ENCODE measurements around the gene FIG4.
A peak's percentile ranks its signal among the peaks of the same experiment; 100 is the strongest.
"Not testable (repeated sequence)": the region's sequence is repeated elsewhere in the genome, so short reads cannot be mapped to it uniquely, and the experiment has no call there.

FIG4 gene

GRCh38 chr6:109736273-109737025 is 45.4 kb downstream of the FIG4 start:
- DNase-seq (ENCODE audit: insufficient read length) (no peak), FAIRE-seq (no peak)
- TF ChIP-seq POLR2A (IDR thresholded peaks at IDR 0.05; ENCODE audit: low read depth, low read length): no peak
- TF ChIP-seq POLR2AphosphoS5 (IDR thresholded peaks at IDR 0.05; ENCODE audit: low read depth, low read length): no peak
- TF ChIP-seq TAF1 (IDR thresholded peaks at IDR 0.05; ENCODE audit: borderline replicate concordance, low read depth, low read length): no peak

GRCh38 chr6:109738255-109738654 is 47.2 kb downstream of the FIG4 start:
- TF ChIP-seq TAF1 (IDR thresholded peaks at IDR 0.05; ENCODE audit: borderline replicate concordance, low read depth, low read length) (no peak), POLR2A (IDR thresholded peaks at IDR 0.05; ENCODE audit: low read depth, low read length) (no peak), POLR2AphosphoS5 (IDR thresholded peaks at IDR 0.05; ENCODE audit: low read depth, low read length) (no peak)
- FAIRE-seq: no peak
- no peak for DNase-seq (ENCODE audit: insufficient read length)

GRCh38 chr6:109738667-109739066 is 47.6 kb downstream of the FIG4 start:
- TF ChIP-seq POLR2A (IDR thresholded peaks at IDR 0.05; ENCODE audit: low read depth, low read length) (no peak), TAF1 (IDR thresholded peaks at IDR 0.05; ENCODE audit: borderline replicate concordance, low read depth, low read length) (no peak), POLR2AphosphoS5 (IDR thresholded peaks at IDR 0.05; ENCODE audit: low read depth, low read length) (no peak)
- FAIRE-seq (no peak), DNase-seq (ENCODE audit: insufficient read length) (no peak)

DNA sequence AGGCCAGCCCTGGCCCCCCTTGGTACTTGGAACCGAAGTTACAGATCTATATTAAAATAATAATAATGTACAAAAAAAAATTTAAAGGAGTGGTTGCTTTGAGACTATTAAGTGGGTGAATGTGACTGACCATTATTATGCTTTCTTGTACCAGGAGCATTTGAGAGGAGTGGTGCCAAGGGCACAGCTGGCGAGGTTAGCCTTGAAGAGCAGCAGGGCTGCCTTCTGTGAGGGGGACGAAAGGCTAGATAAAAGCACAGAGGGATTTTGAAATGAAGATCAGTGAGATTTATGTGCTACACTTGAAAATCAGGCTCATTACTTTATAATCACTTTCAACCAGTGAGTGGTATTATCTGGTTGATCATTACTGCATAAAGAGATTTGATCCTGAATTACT is 48.6 kb downstream of the FIG4 start:
- TF ChIP-seq TAF1 (IDR thresholded peaks at IDR 0.05; ENCODE audit: borderline replicate concordance, low read depth, low read length): no peak
- TF ChIP-seq POLR2AphosphoS5 (IDR thresholded peaks at IDR 0.05; ENCODE audit: low read depth, low read length): no peak
- FAIRE-seq: no peak
- no peak for DNase-seq (ENCODE audit: insufficient read length)

GRCh38 chr6:109740787-109741186 is 49.7 kb downstream of the FIG4 start:
- no peak for TF ChIP-seq TAF1 (IDR thresholded peaks at IDR 0.05; ENCODE audit: borderline replicate concordance, low read depth, low read length)
- no peak for TF ChIP-seq POLR2A (IDR thresholded peaks at IDR 0.05; ENCODE audit: low read depth, low read length)
- TF ChIP-seq POLR2AphosphoS5 (IDR thresholded peaks at IDR 0.05; ENCODE audit: low read depth, low read length): no peak
- FAIRE-seq (no peak), DNase-seq (ENCODE audit: insufficient read length) (no peak)

- no peak for TF ChIP-seq POLR2AphosphoS5 (IDR thresholded peaks at IDR 0.05; ENCODE audit: low read depth, low read length)
- DNase-seq (ENCODE audit: insufficient read length) (no peak), FAIRE-seq (no peak)
These were observed 52.6 kb downstream of the FIG4 start for GRCh38 chr6:109743739-109744138.

GRCh38 chr6:109744779-109745178 is 53.7 kb downstream of the FIG4 start:
- not testable (repeated sequence) for FAIRE-seq; DNase-seq (ENCODE audit: insufficient read length)

DNA sequence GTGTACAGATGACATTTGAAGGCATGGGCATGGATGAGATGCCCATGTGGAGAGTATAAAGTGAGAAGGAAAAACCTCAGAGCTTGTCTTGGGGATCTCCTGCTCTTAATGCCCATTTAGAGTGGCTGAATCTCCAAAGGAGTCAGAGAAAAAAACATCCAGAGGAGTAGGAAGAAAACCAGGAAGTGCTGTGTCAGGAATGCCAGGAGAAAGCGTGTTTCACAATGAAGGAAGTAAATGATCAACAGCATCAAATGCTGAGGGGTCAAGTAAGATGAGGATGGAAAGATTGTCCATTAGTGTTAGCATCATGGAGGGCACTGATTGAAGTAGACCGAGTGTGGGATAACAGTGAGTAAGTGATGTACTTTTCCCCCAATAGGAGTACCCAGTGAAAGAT is 56.1 kb downstream of the FIG4 start:
- TF ChIP-seq POLR2A (IDR thresholded peaks at IDR 0.05; ENCODE audit: low read depth, low read length) (no peak), POLR2AphosphoS5 (IDR thresholded peaks at IDR 0.05; ENCODE audit: low read depth, low read length) (no peak), TAF1 (IDR thresholded peaks at IDR 0.05; ENCODE audit: borderline replicate concordance, low read depth, low read length) (no peak)
- DNase-seq (ENCODE audit: insufficient read length): no peak
- FAIRE-seq: no peak

GRCh38 chr6:109759098-109759955 is 68.2 kb downstream of the FIG4 start:
- TF ChIP-seq POLR2AphosphoS5 (IDR thresholded peaks at IDR 0.05; ENCODE audit: low read depth, low read length): no peak
- no peak for TF ChIP-seq POLR2A (IDR thresholded peaks at IDR 0.05; ENCODE audit: low read depth, low read length)
- no peak for TF ChIP-seq TAF1 (IDR thresholded peaks at IDR 0.05; ENCODE audit: borderline replicate concordance, low read depth, low read length)
- FAIRE-seq (no peak), DNase-seq (ENCODE audit: insufficient read length) (no peak)

DNA sequence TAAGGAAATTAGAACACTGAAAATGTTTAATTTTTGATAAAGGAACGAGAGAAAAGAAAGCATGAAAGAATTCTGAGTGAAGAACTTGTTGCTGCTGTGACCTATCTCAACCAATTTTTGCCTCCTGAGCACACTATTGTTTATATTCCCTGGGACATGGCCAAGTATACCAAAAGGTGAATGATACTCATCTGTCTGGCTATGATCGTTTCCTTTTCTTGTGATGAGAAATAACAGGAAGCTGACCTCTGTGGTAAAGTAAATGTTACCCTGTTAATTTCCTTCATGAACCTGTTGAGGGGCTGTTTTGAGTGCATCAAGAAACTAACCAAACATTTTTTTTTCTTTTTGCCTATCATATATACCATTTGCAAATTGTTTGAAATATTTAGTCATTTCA is 69.1 kb downstream of the FIG4 start:
- FAIRE-seq (peak; percentile 61), DNase-seq (ENCODE audit: insufficient read length) (no peak)
- TF ChIP-seq POLR2A (IDR thresholded peaks at IDR 0.05; ENCODE audit: low read depth, low read length) (no peak), TAF1 (IDR thresholded peaks at IDR 0.05; ENCODE audit: borderline replicate concordance, low read depth, low read length) (no peak), POLR2AphosphoS5 (IDR thresholded peaks at IDR 0.05; ENCODE audit: low read depth, low read length) (no peak)

DNA sequence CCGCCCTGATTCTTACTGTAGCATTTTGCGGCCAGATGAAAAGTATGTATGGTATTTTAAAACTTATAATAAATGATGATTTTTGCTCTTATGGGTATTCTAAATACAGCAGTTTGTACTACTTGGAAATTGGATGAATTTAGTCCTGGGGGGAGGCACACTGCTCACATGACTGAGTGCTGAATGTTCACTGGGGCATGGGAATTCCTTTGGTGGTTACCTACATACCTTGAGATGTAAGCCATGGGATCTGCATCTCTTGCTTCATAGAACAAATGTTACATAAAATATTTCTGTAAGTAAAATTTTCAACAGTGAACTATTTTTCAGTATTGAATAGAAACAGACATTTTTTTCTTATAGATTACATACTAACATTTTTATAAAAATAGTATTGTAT is 71.1 kb downstream of the FIG4 start:
- no peak for DNase-seq (ENCODE audit: insufficient read length)
- TF ChIP-seq TAF1 (IDR thresholded peaks at IDR 0.05; ENCODE audit: borderline replicate concordance, low read depth, low read length) (no peak), POLR2A (IDR thresholded peaks at IDR 0.05; ENCODE audit: low read depth, low read length) (no peak), POLR2AphosphoS5 (IDR thresholded peaks at IDR 0.05; ENCODE audit: low read depth, low read length) (no peak)
- FAIRE-seq: no peak

DNA sequence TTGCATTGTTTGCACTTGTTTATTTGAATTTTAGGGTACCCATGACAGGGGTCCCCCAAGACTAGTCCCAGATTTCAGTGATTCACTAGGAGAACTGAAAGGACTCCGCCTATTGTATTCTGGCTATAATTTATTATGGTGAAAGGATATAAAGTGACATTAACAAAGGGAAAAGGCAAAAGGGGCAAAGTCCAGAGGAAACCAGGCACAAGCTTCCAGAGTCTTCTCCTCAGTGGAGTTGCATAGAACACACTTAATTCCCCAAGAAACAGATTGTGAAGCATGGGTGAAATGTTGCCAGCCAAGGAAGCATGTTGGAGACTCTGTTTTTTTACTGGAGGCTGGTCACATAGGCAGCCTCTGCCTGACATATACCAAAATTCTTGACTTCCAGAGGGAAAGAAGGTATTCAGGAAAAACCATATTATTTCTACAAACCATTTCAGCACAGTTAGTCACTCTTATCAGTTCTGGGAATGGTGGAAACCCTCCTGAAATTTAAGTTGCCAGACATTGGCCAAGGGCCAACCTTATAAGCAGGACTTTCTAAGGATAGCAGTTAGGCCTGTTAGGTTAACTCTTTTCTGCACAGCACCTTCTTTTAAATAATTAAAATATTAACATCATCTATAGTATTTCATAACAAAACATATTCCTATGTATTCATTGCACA is 71.8 kb downstream of the FIG4 start:
- FAIRE-seq (no peak), DNase-seq (ENCODE audit: insufficient read length) (no peak)
- TF ChIP-seq POLR2AphosphoS5 (IDR thresholded peaks at IDR 0.05; ENCODE audit: low read depth, low read length) (no peak), TAF1 (IDR thresholded peaks at IDR 0.05; ENCODE audit: borderline replicate concordance, low read depth, low read length) (no peak), POLR2A (IDR thresholded peaks at IDR 0.05; ENCODE audit: low read depth, low read length) (no peak)

All from GM12892 (cell line).